ENCODE results near the gene P4HB. TPM values are rescaled to one million over a fixed set of nuclear protein-coding genes. Genes with fewer than 3 reads are reported as not detected.
A peak's percentile ranks its signal among the peaks of the same experiment; 100 is the strongest.
"Not testable (repeated sequence)": the region's sequence is repeated elsewhere in the genome, so short reads cannot be mapped to it uniquely, and the experiment has no call there.

P4HB gene
- total RNA-seq, 1 donor from 2014 or later = 309 TPM

DNA sequence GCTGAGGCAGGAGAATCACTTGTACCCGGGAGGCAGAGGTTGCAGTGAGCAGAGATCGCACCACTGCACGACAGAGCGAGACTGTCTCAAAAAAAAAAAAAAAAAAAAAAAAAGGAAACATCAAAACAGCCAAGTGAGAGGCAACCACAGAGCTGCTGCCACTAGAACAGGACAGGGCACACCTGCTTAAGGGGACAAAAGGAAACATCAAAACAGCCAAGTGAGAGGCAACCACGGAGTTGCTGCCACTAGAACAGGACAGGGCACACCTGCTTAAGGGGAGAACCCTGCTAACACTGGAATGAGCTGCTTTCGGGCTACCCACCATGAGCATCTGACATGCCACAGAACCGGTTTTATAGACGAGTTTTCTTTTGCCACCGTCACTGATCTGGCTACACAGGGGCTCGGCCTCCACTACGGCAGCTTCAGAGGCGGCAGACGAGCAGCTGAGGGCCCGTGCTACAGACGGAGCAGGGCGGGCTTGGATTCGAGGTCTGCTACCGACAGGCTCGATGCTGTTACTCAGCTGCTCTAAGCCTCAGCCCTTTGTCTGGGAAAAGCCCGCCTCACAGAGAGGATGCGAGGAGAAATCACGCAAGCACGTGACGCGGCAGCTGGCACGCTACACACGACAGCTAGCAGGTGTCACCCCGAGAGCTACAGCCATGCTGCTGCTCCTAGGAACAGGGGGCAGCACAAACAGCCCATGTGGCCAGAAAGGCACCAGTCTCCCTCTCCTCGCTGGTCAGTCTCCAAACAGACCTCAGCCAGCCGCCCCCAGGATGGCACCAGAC lies 2.0 kb downstream of the P4HB start:
- no peak for ATAC-seq (ENCODE audit: poor library complexity)
- no peak for DNase-seq
- intact Hi-C loops (cut with DNase I) = no loop called here

DNA sequence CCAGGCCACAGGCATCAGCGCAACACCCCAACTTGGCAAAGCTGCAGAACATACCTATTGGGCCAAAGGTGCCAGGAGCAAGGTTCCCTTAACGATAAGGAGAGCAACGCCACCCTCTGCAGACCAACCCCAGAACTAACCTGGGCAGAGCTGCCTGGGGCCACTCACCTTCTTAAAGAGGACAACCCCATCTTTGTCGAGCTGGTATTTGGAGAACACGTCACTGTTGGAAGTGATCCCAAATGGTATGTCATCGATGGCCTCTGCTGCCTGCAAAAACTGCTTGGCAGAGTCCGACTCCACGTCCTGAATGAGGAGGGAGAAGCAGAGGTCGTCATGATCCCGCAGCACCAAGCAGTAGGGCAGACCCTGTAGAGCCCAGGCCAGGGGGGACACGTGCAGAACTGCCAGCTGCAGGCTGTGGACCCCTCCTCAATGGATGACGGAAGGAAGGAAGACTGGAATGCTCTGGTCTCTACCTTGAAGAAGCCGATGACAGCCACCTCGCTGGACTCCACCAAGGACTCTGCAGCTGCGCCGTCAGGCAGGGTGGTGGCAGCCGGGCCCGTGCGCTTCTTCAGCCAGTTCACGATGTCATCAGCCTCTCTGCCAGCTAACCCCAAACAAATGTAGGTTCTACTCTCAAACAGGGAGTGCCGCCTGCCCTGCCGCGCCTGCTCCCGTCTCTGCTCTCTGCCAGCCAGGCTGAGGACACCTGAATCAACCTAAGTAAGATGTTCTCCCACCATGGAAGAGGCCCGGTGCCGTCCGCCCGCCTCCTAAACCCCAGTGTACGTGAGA lies 5.2 kb downstream of the P4HB start:
- intact Hi-C loops (cut with DNase I) = no loop called here
- DNase-seq (no peak), ATAC-seq (ENCODE audit: poor library complexity) (peak; percentile 51)

DNA sequence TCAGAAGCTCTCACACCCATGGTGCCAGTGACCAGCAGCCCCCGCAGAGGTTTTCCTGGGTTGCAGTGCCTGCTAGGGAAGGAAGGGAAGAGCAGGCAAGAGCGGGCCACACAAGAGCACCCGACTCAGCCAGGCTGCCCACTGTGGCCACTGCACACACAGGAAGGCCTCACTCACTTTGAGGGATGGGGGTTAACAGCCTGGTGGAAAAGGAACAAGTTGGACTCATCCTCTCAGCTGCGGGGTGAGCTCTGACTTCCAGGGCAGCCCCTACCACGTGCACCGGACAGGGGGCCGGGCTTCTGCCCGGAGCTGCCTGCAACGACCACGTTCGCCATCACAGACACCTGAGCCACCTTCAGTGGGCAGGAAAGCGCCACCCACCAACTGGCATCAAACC lies 8.1 kb downstream of the P4HB start:
- DNase-seq (no peak), ATAC-seq (ENCODE audit: poor library complexity) (no peak)
- intact Hi-C loops (cut with DNase I) = no loop called here

DNA sequence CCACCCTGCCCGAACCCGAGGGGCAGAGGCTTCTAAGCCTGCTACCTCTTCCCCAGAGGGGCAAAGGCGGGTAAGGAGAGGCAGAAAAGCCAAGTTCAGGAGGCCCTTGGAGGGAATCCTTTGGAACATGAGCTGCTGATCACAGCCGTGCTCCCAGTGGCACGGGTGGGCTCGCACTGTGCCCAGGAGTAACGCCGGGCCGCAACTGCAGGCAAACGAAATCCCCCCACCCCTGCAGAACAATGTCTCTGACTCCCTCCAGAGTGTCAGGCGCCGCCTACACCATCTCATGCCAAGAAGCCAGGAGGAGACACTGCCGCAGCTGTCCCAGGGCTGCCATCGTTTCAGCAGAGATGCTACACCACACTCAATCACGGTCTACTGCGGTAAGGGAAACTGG lies 8.9 kb downstream of the P4HB start:
- ATAC-seq (ENCODE audit: poor library complexity) (no peak), DNase-seq (no peak)
- intact Hi-C loops (cut with DNase I) = no loop called here

DNA sequence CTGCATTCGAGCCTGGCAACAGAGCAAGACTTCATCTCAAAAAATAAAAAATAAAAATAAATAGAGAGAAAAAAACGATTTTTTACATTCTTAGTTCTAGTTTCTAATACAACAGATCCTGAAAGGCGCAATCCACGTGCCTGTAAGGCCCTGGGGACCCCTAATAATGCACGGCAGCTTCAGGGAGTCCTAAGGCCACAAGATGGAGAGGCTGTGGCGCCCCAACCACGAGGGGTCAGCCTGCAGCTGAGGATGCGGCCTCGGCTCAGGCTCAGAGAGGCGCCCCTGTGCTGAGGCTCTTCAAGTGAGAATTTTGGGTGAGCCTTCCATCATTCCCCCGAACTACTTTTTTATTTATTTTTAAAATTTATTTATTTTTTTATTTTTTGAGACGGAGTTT lies 10.9 kb downstream of the P4HB start:
- no peak for DNase-seq
- no peak for ATAC-seq (ENCODE audit: poor library complexity)
- intact Hi-C loops (cut with DNase I) = no loop called here

DNA sequence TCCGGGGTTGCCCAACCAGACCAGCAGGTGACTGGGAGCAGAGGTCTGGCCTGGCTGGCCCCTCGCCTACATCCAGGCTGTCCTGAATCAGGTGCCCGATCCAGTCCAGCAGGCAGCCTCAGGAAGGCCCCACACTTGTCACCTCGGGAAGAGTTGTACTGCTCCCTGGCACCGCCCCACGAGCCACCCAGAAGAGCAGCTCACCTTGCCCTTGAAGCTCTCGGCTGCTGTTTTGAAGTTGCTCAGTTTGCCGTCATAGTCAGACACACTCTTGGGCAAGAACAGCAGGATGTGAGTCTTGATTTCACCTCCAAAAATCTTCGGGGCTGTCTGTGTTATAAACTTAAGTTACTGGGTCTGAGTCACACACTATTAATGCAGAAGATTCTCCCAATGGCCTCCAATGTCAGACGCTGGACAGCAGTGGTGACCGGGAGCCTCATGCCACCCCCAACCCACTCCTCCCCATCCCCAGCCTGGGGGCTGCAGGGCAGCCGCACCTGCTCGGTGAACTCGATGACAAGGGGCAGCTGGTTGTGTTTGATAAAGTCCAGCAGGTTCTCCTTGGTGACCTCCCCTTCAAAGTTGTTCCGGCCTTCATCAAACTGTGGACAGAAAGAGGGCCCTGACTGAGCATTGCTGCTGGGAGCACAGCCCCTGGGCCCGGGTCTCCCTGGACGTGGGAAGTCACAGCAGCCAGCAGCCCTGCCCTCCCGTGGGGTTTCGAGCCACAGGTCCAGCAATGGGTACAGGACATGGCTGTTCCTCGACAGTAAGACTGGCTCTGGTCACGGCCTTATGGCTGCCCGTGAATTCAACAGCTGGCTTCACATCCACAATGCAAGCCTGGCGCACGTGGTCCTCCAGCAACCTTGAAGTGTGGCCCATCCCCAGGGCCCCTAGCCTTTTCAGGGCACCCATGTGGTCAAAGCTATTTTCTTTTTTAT lies 13.3 kb downstream of the P4HB start:
- no peak for DNase-seq
- no peak for ATAC-seq (ENCODE audit: poor library complexity)
- intact Hi-C loops (cut with DNase I) = no loop called here

DNA sequence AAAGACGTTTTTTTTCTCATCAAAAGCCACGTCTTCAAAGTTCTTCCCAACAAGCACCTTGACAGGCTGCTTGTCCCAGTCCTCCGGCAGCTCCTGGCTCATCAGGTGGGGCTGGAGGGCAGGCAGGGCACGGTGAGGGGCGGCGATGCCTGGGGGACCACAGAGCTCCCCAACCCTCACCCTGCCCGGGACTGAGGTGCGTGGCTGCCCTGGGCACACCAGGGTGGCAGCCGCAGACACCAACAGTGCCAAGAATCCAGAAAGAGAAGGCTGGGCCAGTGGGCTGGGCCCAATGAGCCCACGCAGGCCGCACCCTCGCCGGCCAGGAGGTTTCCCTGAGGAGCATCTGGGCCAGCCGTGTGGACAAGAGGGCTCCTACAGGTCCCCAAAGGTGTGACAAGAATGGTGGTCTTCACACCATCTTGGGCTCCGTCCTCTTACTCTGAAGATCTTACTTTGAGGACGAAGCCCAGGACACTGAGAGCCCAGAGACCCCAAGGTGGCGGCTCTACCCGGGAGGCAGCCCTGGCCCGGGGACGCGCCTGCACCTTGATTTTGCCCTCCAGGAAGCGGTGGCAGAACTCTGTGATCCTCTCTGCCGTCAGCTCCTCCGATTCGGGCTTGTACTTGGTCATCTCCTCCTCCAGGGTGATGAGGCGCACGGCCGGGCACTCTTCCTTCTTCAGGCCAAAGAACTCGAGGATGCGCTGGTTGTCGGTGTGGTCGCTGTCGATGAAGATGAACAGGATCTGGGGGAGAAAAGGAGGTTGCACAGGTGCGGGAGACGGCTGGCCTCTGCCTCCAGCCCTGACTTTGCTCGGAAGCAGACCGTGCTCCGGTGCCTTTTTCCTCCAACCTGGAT lies 14.2 kb downstream of the P4HB start:
- ATAC-seq (ENCODE audit: poor library complexity) (no peak), DNase-seq (no peak)
- intact Hi-C loops (cut with DNase I) = no loop called here

DNA sequence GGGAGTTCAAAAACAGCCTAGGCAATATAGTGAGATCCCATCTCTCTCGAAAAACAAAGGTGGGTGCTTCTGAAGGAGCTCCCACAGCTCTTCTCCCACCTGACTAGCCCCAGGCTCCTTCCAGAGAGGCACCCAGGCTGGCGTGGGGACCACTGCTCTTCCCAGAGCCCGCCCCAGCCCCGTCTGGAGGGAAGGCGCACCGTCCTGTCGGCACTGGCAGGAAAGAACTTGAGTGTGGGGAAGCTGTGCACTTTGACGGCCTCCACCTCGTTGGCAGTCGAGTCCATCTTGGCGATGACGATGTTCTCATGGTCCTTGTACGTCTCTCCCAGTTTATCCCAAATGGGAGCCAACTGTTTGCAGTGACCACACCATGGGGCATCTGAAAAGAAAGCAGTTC lies 15.0 kb downstream of the P4HB start:
- intact Hi-C loops (cut with DNase I) = no loop called here
- ATAC-seq (ENCODE audit: poor library complexity) = no peak
- no peak for DNase-seq

DNA sequence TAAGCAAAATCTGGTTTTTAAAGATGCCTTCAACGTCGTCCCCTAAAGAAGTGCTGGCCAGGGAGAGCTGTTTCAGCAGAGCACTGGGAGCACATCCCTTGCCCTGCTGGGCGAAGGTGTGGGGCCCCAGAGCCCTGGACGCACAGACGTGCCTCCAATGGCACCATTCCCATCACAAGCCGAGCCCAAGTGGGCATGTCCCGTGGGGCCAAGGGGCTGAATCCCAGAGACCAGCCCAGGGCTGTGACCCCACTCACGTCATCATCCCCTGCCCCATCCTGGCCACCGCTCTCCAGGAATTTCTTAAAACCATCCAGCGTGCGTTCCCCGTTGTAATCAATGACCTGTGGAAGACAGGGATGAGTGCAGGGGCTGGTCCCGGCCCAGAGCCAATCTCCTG lies 15.4 kb downstream of the P4HB start:
- intact Hi-C loops (cut with DNase I) = no loop called here
- no peak for ATAC-seq (ENCODE audit: poor library complexity)
- no peak for DNase-seq

DNA sequence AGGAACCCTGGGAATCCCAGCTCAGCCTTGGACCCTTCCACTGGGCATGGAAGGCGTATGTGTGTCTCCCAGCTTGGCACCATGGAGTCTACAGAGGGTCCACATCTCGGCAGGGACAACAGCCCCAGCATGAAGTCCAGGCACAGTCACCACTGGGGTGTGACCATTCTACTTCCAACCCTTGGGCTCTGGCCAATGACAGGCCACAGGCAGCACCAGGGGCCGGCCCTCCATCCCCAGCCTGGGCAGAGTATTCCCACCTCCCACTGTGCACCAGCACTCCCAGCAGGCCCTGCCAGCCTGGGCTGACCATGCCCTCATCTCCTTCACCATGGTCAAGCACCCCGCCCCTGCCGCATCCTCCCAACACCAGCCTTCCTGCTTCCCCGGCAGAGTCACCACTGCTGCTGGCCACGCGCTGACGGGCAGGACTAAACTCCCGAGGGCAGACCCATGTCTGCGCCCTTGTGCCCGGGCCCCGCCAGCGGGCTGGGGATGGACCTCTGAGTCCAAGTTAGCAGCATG lies 15.9 kb downstream of the P4HB start:
- no peak for ATAC-seq (ENCODE audit: poor library complexity)
- intact Hi-C loops (cut with DNase I) = no loop called here

DNA sequence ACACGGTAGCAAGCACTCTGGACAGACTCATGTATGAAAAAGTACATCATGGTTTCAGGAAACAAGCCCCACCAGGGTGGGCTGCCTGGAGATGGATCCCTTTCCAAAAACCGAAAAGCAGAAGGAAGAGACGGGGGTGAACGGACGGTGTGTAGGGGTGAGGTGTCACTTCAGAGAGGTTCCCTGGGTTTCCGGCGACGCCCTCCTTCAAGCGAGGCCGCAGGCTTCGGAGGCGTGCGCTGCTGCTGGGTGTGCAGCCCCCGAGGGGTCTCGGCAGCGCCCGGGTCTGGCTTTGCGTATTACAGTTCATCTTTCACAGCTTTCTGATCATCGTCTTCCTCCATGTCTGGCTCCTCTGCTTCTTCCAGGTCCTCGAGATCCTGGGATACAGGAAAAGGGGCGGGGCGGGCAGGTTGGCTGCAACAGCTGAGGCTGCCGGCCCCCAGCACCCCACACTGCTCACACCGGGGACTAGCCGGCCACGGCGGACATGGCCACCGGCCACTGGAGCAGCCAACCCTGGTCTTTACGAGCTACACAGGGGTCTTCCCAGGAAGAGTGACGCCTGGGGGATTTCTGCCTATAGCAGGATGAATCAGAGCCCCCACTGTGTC lies 16.5 kb downstream of the P4HB start:
- intact Hi-C loops (cut with DNase I) = no loop called here
- DNase-seq (no peak), ATAC-seq (ENCODE audit: poor library complexity) (no peak)

More for the DNA sequence above, 15.9 kb downstream of the P4HB start:
- DNase-seq = no peak

DNA sequence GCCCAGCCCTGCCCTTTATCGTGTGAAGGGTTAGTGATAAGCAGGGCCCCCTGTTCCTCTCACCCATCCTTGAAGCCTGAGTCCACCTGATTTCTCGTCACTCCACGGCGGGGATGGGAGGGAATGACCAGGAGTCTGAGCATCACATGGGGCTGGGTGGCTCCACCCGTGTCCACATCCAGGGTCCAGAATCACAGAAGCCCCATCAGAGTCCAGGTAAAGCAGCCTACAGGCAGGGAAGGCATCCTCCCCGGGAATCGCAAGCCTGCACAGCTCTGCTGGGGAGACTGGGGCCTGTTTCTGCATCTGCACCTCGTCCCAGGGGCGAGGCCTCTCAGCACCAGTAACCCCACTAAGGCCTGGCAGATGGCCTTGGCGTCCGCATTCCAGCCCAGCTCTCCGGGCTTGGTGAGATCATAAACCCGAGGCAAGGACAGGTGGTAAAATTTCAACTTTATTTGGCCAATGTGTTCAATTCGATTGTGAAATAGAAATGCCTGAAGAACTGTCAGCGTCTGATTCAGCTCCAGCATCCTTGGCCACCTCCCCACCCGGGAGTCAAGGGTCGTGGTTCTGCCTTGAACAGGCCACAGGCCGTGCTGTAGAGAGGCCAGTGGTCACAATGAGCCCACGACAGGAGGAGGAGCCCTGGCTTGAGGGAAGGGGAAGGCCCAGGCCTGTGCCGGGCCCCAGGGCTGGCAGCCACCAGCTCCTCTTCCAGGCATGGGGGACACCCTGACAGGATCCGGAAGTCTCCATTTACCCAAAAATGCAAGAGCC lies 17.4 kb downstream of the P4HB start:
- ATAC-seq (ENCODE audit: poor library complexity) (no peak), DNase-seq (no peak)
- intact Hi-C loops (cut with DNase I) = no loop called here

DNA sequence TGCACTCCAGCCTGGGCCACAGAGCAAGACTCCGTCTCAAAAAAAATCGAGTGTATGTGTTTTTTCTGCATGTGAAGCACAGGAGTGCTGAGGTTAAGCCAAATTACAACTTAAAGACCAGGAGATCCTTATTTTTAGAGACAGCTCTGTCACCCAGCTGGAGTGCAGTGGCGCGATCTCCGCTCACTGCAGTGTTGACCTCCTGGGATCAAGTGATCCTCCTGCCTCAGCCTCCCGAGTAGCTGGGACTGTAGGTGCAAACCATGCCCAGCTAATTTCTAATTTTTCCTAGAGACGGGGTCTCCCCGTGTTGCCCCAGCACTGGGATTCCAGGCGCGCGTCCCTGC lies 18.0 kb downstream of the P4HB start:
- DNase-seq = no peak
- ATAC-seq (ENCODE audit: poor library complexity) = no peak
- intact Hi-C loops (cut with DNase I) = no loop called here

DNA sequence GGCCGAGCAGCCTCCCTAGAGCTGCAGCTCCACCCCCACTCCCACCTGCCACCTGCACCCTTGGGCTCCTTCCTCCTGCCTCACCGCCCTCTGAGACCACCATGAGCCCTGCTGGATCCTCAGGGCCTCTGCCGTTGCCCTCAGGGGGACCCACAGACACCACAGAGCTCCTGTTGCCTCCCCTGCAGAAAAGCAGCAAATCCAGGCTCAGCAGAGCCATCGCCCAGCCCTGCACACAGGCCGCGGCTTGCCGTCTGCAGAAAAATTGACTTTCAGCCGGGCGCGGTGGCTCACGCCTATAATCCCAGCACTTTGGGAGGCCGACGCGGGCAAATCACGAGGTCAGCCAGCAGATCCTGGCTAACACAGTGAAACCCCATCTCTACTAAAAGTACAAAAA lies 18.5 kb downstream of the P4HB start:
- ATAC-seq (ENCODE audit: poor library complexity) (no peak), DNase-seq (no peak)
- intact Hi-C loops (cut with DNase I) = no loop called here

DNA sequence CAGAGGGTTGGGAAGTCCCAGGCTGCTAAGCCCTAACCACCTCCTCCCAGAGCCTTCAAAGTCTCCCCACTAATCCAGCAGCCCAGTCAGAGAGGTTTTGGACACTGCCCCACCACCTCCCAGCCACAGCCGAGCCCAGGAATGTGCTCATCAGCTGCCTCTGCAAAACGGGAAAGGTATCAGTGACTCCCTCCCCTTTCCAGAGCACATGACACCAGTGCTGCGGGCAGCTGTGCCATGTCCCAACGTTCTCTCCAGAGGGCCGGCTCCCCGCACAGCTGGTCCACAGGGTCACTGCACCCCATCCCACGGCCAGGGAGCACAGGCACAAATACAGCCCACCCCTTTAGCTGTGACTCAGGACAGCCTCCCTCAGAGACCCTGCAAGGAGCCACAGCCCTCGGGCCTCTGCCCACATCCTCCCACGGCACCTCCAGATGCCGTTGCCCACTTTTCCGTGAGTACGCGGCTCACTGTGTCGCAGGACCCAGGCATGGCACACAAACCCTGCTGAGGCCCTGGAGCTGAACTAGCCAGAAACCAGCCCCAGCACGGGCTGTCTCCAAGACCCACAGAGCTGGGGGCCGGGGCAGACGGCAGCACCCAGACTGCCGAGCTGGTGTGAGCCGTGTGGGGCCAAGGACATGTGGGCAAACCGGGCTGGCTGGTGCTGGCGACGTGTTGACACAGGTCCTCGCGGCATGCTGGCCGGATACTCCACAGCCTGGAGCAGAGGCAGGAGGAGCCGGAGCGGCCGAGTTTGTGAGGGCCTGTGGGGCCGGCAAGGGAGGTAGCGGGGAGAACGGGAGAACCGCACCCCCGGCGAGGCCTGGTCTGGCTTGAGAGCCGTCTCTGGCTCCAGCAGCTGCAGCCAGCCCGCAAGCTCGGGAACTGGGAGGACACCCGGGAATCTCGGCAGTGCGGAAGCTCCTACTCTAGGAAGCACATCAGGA lies 19.2 kb downstream of the P4HB start:
- ATAC-seq (ENCODE audit: poor library complexity) (peak; percentile 84), DNase-seq (peak; percentile 58)
- intact Hi-C loops (cut with DNase I) = no loop called here

DNA sequence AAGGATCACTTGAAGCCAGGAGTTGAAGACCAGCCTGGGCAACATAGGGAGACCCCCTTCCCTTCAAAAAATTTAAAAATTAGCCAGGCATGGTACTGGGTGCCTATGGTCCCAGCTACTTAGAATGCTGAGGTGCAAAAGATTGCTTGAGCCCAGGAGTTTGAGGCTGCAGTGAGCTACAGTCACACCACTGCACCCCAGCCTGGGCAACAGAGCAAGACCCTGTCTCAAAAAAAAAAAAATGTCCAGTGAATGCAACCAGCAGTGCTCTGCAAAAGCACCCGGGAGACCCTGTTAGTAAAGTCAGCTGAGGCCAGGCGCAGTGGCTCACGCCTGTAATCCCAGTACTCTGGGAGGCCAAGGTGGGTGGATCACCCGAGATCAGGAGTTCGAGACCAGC lies 20.3 kb downstream of the P4HB start:
- ATAC-seq (ENCODE audit: poor library complexity); intact Hi-C loops (cut with DNase I); DNase-seq: not testable (repeated sequence)

Data from Right ventricle myocardium superior (tissue), 1 donor.